HG02938 (cell line): ENCODE measurements around the gene ANKRA2.
A peak's percentile ranks its signal among the peaks of the same experiment; 100 is the strongest.
"Not testable (repeated sequence)": the region's sequence is repeated elsewhere in the genome, so short reads cannot be mapped to it uniquely, and the experiment has no call there.

Experiments used
- ATAC-seq: cut with Tn5 transposase; IDR thresholded peaks from one replicate; pipeline ENCODE4 v1.9.1; 2021; ENCODE audit warnings: mild to moderate bottlenecking, moderate library complexity; ENCODE audit not compliant: unreplicated experiment

ANKRA2 gene

DNA sequence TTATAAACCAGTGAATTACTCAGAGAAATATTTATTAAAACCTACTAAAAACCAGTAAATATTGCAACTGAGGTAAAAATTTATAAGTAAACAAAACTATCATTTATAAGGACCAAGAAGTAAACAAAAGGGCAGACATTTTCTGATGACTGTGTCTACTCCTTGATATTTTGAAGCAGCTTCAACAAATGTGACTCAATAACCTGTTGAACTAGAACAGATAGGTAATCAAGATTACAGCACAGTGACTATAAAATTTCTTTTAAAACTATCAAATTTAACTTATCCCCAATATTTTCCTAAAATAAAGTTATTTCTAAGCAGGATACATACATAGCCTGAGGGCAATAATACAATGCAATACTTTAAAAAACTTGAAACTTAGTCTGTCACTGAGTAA lies 12.8 kb downstream of the ANKRA2 start:
- ATAC-seq, result no peak

- ATAC-seq, result no peak
Measured at GRCh38 chr5:73550016-73550415, 15.4 kb downstream of the ANKRA2 start.

GRCh38 chr5:73545403-73545779 lies 20.0 kb downstream of the ANKRA2 start:
- ATAC-seq, result no peak

GRCh38 chr5:73544429-73545402 lies 20.7 kb downstream of the ANKRA2 start:
- no peak for ATAC-seq

- ATAC-seq, result no peak
Measured at GRCh38 chr5:73542020-73542419, 23.4 kb downstream of the ANKRA2 start.

DNA sequence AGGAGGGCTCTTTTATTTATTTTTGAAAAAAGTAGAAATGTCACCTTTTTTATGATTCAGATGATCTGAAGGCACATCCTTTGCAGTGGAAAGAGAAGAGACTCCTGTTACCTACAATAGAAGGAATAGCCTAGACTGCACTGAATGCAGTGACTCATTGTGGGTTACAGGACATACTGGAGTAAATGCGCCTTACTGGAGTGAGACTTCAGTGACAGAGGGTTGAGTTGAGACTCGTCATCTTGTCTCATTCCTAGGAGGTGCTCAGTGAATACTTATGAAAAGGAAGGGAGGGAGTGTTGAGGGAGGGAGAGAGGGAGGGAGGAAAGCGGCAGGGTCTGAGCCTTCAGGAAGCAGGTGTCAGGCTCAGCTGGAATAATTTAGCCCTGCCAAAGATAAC lies 25.2 kb downstream of the ANKRA2 start:
- ATAC-seq, result no peak

- no peak for ATAC-seq
Measured at GRCh38 chr5:73539730-73540129, 25.7 kb downstream of the ANKRA2 start.

DNA sequence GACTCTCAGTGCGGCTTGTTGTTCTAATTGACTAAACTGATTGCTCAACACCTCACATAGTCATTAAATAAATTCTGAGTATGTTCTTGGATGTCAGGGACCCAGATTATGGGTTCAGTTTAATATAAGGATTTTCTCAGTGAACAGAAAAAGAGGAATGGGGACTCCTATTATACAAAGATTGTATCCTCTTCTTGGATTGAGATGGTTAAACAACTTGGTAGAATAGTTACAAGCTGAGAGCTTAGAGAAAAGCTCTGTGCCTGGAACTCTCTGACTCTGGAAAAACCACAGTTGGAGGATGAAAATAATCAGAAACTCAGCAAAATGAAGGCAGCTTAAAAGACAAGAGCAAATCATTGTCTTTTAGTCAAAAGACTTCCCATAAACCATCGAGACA lies 30.5 kb downstream of the ANKRA2 start:
- no peak for ATAC-seq

DNA sequence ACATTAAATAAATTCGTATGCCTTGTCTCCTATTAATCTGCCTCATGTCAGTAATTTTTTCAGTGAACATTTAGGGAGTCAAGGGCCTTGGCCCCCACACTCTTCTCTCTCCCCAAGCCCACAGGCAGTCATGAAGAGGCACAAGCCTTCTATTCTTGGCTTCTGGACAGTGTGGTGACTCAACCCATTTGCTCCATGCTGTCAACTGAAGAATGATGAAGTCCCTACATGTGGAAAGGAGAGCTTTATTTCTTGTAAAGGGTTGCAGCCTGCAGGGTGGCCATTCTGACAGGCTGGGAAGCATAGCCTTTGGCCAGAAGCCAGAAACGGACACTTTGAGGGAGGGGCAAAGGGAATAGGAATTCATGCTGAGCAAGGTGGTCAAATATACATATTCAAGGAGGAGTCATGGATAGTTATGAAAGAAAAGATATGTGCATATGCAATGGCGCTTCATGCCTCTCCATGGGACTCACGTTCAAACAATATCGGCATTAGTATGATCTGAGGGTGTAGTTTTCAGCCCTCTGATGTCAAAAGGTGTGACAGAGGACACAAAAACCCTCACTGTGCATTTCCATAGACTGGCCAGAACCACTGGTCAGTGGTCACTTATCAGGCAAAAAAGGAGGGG lies 31.3 kb downstream of the ANKRA2 start:
- ATAC-seq, result no peak

- no peak for ATAC-seq
Measured at GRCh38 chr5:73532195-73532594, 33.2 kb downstream of the ANKRA2 start.

DNA sequence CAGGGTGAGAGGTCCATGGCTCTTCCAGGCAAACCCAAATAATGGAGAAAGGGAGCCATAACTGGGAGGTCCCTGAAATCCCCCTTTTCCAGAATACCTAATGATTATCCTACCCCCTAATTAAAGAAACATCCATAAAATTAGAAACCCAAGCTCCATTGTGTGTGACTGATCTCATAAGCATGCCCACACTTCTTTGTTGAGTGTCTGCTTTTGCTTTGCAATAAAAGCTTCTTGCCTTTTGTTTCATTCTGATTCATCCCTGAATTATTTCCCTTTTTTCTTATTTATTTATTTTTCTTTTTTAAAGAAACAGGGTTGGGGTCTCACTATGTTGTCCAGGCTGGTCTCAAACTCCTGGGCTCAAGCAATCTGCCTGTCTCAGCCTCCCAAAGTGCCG lies 34.1 kb downstream of the ANKRA2 start:
- no peak for ATAC-seq

DNA sequence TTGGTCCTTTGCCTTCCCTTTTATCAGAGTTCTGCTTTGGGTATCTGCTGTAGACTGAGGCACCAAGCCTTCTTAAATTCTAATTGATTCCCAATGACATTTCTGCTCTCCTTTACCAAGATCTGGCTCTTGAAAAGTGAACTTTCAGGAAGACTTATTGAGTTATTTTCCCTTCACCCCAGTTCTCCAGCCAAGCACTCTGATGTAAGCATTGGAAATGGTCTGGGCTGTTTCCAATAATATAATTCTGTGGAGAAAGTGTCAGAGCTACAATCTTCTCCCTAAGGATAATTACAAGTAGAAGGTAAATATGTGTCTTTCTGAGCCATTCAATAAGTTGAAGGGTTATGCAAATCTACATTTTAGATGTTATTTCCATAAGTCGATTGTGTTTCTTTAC lies 36.4 kb downstream of the ANKRA2 start:
- ATAC-seq, result no peak

DNA sequence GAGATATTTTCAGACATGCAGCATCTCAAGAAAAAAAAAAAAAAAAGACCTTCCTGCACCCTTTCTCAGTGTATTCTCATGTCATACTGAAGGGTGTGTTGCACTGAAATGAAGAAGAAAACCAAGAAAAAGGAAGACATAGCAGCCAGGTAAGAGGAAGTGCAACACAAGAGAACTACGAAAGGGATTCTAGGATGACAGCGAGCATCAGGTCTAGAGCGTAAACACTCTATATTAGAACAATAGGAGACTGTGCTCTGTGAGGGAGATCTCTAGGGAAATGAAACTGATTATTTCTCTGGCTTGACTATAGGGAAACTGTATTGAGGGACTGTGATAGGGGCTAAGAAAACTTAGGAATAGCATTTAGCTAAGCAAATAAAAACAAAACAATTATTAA lies 37.2 kb downstream of the ANKRA2 start:
- ATAC-seq, result no peak

GRCh38 chr5:73525606-73526203 lies 39.7 kb downstream of the ANKRA2 start:
- no peak for ATAC-seq

- no peak for ATAC-seq
Measured at GRCh38 chr5:73523861-73524260, 41.6 kb downstream of the ANKRA2 start.

DNA sequence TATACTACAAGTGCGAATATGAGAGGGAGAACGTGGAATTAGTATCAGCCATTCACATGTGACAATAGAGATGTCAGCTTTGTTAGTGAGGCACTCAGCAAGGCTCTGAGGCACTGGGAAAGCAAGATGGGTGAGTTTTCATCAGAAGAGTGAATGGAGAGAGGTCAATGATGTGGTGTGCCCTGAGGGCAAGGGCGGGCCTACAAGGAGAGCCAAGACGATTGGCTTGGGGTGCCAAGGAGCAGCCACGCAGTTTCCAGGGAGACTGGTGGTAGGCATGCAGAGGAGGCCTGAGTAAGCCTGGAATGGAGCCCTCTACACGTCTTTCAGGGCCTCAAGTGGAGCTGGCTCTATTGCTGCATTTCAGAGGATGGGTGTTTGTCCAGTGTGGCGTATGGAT lies 42.5 kb downstream of the ANKRA2 start:
- ATAC-seq, result no peak

- peak; percentile 95 for ATAC-seq
Measured at GRCh38 chr5:73519531-73520283, 45.7 kb downstream of the ANKRA2 start.

GRCh38 chr5:73515232-73515631 lies 50.2 kb downstream of the ANKRA2 start:
- ATAC-seq, result no peak

DNA sequence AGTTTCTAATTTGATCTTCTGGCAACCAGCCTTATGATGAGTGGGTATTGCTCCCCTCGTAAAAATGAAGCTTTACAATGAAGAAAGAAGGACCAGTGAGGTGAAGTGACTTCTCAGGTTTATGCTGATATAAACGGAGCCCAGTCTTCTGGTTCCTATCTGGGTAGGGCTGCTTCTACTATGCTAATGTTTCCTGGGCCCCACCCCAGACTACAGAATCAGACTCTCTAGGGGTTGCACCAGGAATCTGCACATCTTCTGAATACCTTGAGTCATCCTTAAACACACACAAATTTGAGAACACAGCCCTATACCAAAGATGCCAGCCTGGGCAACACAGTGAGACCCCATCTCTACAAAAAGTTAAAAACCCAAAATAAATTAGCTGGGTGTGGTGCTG lies 51.0 kb downstream of the ANKRA2 start:
- ATAC-seq, result no peak

- no peak for ATAC-seq
Measured at GRCh38 chr5:73513996-73514395, 51.4 kb downstream of the ANKRA2 start.

DNA sequence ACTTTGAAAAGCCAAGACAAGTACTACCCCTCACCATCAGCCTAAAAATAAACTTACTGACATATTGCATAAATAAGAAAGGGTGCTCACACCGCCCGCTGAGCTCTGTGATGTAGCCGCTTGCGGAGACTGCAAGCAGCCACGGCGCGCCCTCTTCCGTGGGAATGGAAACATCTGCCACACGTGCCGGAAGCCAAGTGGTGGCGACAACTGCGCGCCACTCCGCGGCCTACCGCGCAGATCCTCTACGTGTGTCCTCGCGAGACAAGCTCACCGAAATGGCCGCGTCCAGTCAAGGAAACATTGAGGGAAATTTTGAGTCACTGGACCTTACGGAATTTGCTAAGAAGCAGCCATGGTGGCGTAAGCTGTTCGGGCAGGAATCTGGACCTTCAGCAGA lies 56.9 kb downstream of the ANKRA2 start:
- not testable (repeated sequence) for ATAC-seq
